Ovary (tissue), 3 donors: ENCODE measurements around the gene AMIGO1.

ENCODE experiments used
- CTCF ChIP-seq, 3 donors: fragments of 450-650 bp in 2 of 3; fragments of 200-600 bp in 1 of 3; IDR thresholded peaks; one replicate each; pipeline versions ENCODE4 v1.5.1 to v1.8.0; 2016 to 2022; ENCODE audit warnings: antibody characterized with exemption in 3 of 3, mild to moderate bottlenecking in 1 of 3
- EP300 ChIP-seq: sonication (generic); formaldehyde crosslinking; IDR thresholded peaks from one replicate; pipeline ENCODE4 v1.6.1; 2017; ENCODE audit warnings: antibody characterized with exemption
- POLR2A ChIP-seq: fragments of 450-650 bp; IDR thresholded peaks from one replicate; pipeline ENCODE4 v1.6.1; 2017; ENCODE audit warnings: antibody characterized with exemption, mild to moderate bottlenecking, moderate library complexity
- donor health status: DM: no; HTN: no; CAD: no.

DNA sequence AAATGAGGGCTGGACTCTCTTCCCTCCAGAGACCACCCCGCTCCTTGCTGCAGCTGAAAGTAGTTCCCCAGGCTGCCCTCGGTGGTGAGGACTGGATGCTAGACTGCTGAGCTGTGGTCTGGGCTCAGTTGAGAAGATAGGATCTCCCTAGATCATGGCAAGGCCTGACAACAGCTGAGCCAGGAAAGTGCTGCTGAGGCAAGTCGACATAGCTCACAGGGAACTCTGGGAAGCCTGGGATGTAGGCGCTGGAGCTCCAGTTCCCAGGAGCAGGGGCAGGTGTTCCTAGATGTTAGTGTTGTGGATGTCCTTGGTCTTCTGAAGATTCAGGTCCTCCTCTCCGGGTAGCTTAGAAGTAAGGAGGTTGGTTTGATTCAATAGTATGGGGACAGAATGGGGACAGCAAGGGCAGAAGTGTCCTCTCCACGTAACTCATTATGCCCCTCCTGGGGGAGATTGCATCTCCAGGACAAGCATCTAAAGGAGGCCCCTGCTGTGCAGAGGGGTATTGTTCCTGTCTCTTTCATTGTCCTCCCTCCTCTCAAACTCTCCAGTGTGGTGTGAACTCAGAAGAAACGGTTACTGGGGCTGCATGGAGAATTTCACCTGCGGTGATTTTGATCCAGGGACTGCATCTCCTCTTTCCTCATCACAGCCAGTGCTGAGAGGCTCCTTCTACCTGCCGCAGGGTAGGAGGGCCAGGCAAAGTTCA, 11.9 kb downstream of the AMIGO1 start:
- TF ChIP-seq CTCF (IDR thresholded peaks at IDR 0.05) (no peak), POLR2A (no peak), EP300 (no peak)
